ENCODE measurements around the gene MYBBP1A.

MYBBP1A gene

DNA sequence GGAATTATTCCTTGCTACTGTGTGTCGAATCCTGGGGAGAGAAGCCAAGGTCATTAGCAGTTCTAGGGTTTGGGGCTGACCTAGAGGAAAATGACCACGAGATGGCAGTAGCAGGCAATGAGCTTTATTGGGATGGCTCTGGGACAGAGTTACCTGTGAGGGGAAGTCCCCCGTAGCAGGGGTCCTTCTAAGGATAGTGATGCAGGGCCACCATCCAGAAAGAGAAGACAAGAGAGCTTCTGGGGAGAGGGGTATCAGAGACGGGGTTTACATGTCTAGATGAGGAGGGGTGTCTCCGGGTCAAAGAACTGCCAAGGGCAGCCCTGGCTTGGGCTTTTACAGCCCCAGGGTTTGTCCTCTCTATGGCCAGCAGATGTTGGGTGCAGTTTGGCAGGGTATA lies 11.6 kb upstream of the MYBBP1A start:
- no peak overlapping the region for H3K4me3 ChIP-seq (ENCODE audit: low read length)
- TF ChIP-seq EZH2 (optimal IDR thresholded peaks at IDR 0.05; ENCODE audit: low read depth, low read length), result no peak
- TF ChIP-seq, protein P1, sequence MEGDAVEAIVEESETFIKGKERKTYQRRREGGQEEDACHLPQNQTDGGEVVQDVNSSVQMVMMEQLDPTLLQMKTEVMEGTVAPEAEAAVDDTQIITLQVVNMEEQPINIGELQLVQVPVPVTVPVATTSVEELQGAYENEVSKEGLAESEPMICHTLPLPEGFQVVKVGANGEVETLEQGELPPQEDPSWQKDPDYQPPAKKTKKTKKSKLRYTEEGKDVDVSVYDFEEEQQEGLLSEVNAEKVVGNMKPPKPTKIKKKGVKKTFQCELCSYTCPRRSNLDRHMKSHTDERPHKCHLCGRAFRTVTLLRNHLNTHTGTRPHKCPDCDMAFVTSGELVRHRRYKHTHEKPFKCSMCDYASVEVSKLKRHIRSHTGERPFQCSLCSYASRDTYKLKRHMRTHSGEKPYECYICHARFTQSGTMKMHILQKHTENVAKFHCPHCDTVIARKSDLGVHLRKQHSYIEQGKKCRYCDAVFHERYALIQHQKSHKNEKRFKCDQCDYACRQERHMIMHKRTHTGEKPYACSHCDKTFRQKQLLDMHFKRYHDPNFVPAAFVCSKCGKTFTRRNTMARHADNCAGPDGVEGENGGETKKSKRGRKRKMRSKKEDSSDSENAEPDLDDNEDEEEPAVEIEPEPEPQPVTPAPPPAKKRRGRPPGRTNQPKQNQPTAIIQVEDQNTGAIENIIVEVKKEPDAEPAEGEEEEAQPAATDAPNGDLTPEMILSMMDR (IDR thresholded peaks at IDR 0.05; ENCODE audit: low read length), result peak; percentile 76
- no peaks in the 10 kb centered on the region for H3K79me2 ChIP-seq (ENCODE audit: low read length)
- H3K27me3 ChIP-seq (replicated peaks; ENCODE audit: insufficient read depth, low read length), result no peaks in the 10 kb centered on the region
- H3F3A ChIP-seq (ENCODE audit: insufficient read depth, low read length), result peaks cover 11% of the 10 kb centered on the region
- no peak overlapping the region for H3K4me2 ChIP-seq (ENCODE audit: low read depth, low read length)
- no peak overlapping the region for H3K9ac ChIP-seq (ENCODE audit: low read length)
- no peaks in the 10 kb centered on the region for H3K36me3 ChIP-seq (replicated peaks; ENCODE audit: insufficient read depth, low read length)
- peak; percentile 55 for DNase-seq
- no peak overlapping the region for H2AFZ ChIP-seq (ENCODE audit: low read length)
- peaks cover 12% of the 10 kb centered on the region for H3K4me1 ChIP-seq (ENCODE audit: low read length)
- H3K9me2 ChIP-seq (replicated peaks; ENCODE audit: insufficient read depth, low read length), result no peaks in the 10 kb centered on the region
- no peaks in the 10 kb centered on the region for H3K9me3 ChIP-seq (replicated peaks; ENCODE audit: insufficient read depth, low read length)
- no peak overlapping the region for H3K27ac ChIP-seq (ENCODE audit: low read length)
- no peaks in the 10 kb centered on the region for H4K20me1 ChIP-seq (ENCODE audit: insufficient read depth, low read length)

DNA sequence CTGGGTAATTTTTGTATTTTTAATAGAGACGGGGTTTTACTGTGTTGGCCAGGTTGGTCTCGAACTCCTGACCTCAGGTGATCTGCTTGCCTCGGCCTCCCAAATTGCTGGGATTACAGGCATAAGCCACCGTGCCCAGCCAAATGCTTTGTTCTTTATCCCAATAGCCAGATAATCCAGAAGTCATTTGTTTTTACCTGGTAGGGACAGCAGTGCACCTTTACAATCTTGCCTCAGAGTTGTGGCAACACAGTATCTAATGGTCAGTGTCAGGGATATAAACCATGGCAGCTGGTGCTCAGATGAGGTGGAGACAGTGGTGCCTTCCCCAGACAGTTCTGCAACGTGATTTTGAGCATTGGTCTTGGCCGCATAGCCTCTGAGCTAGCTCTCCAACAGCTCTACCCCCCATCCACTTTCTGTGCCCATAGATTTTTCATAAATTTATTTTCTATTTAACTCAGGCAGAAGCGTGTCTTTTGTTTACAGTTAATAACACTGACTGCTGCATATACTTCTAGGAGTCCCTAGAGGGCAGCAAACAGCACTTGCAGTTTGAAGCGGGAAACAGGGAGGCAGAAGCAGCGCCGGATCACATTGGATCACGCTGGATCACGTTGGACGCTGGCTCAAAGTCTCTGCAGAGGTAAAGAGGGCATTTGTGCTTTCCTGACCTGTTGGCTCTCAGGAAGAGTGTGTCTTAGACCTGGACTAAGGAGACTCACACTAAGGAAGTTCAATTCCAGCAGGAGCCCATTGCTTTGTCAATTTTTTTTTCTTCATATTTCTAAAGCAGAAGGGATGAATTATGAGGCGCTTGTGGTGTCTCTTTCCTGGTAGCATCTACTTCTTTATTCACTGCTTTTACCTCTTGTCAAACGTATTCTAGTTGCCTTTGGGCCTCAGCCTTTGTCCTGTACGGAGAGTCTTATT lies 10.3 kb upstream of the MYBBP1A start:
- H3K9me3 ChIP-seq (replicated peaks; ENCODE audit: insufficient read depth, low read length), result no peaks in the 10 kb centered on the region
- peaks cover 13% of the 10 kb centered on the region for H3F3A ChIP-seq (ENCODE audit: insufficient read depth, low read length)
- no peaks in the 10 kb centered on the region for H4K20me1 ChIP-seq (ENCODE audit: insufficient read depth, low read length)
- peak overlapping the region; percentile 34 for H2AFZ ChIP-seq (ENCODE audit: low read length)
- no peaks in the 10 kb centered on the region for H3K9me2 ChIP-seq (replicated peaks; ENCODE audit: insufficient read depth, low read length)
- no peaks in the 10 kb centered on the region for H3K79me2 ChIP-seq (ENCODE audit: low read length)
- peak overlapping the region; percentile 73; the same call in 1 of the 2 replicates for H3K4me2 ChIP-seq (ENCODE audit: low read depth, low read length)
- H3K9ac ChIP-seq (ENCODE audit: low read length), result no peak overlapping the region
- peaks cover 19% of the 10 kb centered on the region for H3K4me1 ChIP-seq (ENCODE audit: low read length)
- H3K4me3 ChIP-seq (ENCODE audit: low read length), result peak overlapping the region; percentile 36; the same call in 1 of the 2 replicates
- peak; percentile 84 for DNase-seq
- TF ChIP-seq EZH2phosphoT487 (IDR thresholded peaks at IDR 0.05; ENCODE audit: low read length) (no peak), EZH2 (optimal IDR thresholded peaks at IDR 0.05; ENCODE audit: low read depth, low read length) (no peak)
- TF ChIP-seq, protein P1 (IDR thresholded peaks at IDR 0.05; ENCODE audit: low read length), result peak; percentile 87
- H3K36me3 ChIP-seq (replicated peaks; ENCODE audit: insufficient read depth, low read length), result no peaks in the 10 kb centered on the region
- no peaks in the 10 kb centered on the region for H3K27me3 ChIP-seq (replicated peaks; ENCODE audit: insufficient read depth, low read length)
- H3K27ac ChIP-seq (ENCODE audit: low read length), result no peak overlapping the region

DNA sequence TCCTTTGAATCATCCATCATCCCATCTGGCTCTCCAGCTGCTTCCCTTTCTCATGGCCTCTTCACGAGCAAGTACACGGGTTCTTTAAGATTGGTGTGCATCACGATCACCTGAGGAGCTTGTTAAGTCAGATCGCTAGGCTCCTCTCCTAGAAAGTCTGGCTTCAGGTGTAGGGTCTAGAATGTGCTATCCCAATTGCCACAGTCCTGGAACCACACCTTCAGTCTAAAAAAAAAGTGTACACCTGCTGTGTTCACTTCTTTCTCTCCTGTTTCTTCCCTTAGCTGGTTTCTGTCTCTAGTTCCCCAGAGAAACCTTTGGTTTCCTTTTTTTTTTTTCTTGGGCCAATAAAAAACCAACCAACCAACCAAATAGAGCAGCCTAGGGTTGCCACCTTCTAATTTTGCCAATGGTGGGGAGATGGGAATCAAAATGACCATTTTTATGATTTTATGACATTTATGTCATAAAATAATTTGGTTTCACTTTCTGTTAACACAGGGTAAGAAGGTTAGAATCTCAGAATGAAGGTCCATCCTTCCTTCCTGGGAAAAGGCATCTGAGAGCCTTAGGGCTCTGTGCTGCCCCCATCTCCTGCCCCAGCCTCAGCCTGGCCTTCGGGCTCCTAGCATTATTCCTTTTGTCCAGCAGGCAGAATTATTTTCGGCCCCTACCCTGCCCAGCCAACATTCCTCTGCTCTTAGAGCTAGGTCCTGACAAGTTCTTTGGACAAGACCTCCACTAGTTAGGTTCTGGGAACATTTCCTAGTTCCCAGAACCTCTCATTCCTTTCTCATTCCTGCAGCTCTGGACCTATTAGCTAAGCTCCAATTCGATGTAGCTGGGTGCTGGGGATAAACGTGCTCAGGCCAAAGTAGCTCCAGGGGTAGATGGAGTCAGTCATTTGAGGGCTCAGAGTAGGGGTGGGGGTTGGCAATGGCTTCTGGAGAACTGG lies 7.1 kb upstream of the MYBBP1A start:
- peak overlapping the region; percentile 83 for H2AFZ ChIP-seq (ENCODE audit: low read length)
- no peaks in the 10 kb centered on the region for H3K27me3 ChIP-seq (replicated peaks; ENCODE audit: insufficient read depth, low read length)
- H3F3A ChIP-seq (ENCODE audit: insufficient read depth, low read length), result peaks cover 13% of the 10 kb centered on the region
- TF ChIP-seq, protein P1 (IDR thresholded peaks at IDR 0.05; ENCODE audit: low read length), result no peak
- TF ChIP-seq EZH2 (optimal IDR thresholded peaks at IDR 0.05; ENCODE audit: low read depth, low read length), result no peak
- no peak for TF ChIP-seq EZH2phosphoT487 (IDR thresholded peaks at IDR 0.05; ENCODE audit: low read length)
- no peaks in the 10 kb centered on the region for H4K20me1 ChIP-seq (ENCODE audit: insufficient read depth, low read length)
- H3K4me2 ChIP-seq (ENCODE audit: low read depth, low read length), result peak overlapping the region; percentile 81
- H3K36me3 ChIP-seq (replicated peaks; ENCODE audit: insufficient read depth, low read length), result no peaks in the 10 kb centered on the region
- peak overlapping the region; percentile 44 for H3K4me3 ChIP-seq (ENCODE audit: low read length)
- H3K4me1 ChIP-seq (ENCODE audit: low read length), result peaks cover 19% of the 10 kb centered on the region
- peak; percentile 58 for DNase-seq
- H3K79me2 ChIP-seq (ENCODE audit: low read length), result no peaks in the 10 kb centered on the region
- no peaks in the 10 kb centered on the region for H3K9me3 ChIP-seq (replicated peaks; ENCODE audit: insufficient read depth, low read length)
- peak overlapping the region; percentile 78; the same call in 1 of the 2 replicates for H3K27ac ChIP-seq (ENCODE audit: low read length)
- peak overlapping the region; percentile 37; the same call in 1 of the 2 replicates for H3K9ac ChIP-seq (ENCODE audit: low read length)
- H3K9me2 ChIP-seq (replicated peaks; ENCODE audit: insufficient read depth, low read length), result no peaks in the 10 kb centered on the region

Data from MM.1S (cell line).